Uterus (tissue), 4 donors: ENCODE results near the gene FIBP. TPM values are rescaled to one million over a fixed set of nuclear protein-coding genes. Genes with fewer than 3 reads are reported as not detected.

Source experiments
- DNase-seq, 2 donors: peaks; one replicate each; pipeline ENCODE4 v3.0.0-alpha.2; 2019 to 2020
- H3K27ac ChIP-seq, 2 donors: fragments of 200-600 bp; sonication (generic); 1 replicate in 1 of 2; 2 replicates in 1 of 2; pipeline ENCODE4 v1.5.1; 2016 to 2018
- H3K27me3 ChIP-seq, 2 donors: fragments of 200-600 bp; sonication (generic); one replicate each; pipeline ENCODE4 v1.5.1; 2018 to 2019; ENCODE audit warnings: control low read depth in 1 of 2
- H3K36me3 ChIP-seq, 2 donors: fragments of 200-600 bp; sonication (generic); one replicate each; pipeline ENCODE4 v1.5.1; 2019; ENCODE audit warnings: control low read depth in 1 of 2
- H3K4me1 ChIP-seq, 2 donors: fragments of 200-600 bp; sonication (generic); one replicate each; pipeline ENCODE4 v1.5.1; 2018 to 2019; ENCODE audit warnings: control low read depth in 1 of 2
- H3K4me3 ChIP-seq, 2 donors: fragments of 200-600 bp; sonication (generic); 1 replicate in 1 of 2; 2 replicates in 1 of 2; pipeline ENCODE4 v1.5.1; 2018 to 2019; ENCODE audit warnings: mild to moderate bottlenecking in 1 of 2
- H3K9me3 ChIP-seq, 2 donors: fragments of 200-600 bp; sonication (generic); one replicate each; pipeline ENCODE4 v1.5.1; 2019; ENCODE audit warnings: control low read depth in 1 of 2
- POLR2A ChIP-seq, 2 donors: fragments of 450-650 bp; IDR thresholded peaks; one replicate each; pipeline ENCODE4 v1.6.1; 2016; ENCODE audit warnings: antibody characterized with exemption in 2 of 2, mild to moderate bottlenecking in 1 of 2, moderate library complexity in 1 of 2
- intact Hi-C: fragments of 100-400 bp; cut with DNase I; formaldehyde crosslinking; loops from one replicate; pipeline ENCODE4 v1.15.1; 2023; ENCODE audit warnings: low total_unique reads
- total RNA-seq, 4 donors: library from RNA; depleted of rRNA in 3 of 4; stranded (reverse); fragments of >200 nt in 3 of 4; gene quantifications; one replicate each; pipeline versions ENCODE4 v1.1.0 to v1.2.4, GENCODE V29; 2014 to 2023
- TF ChIP-seq, protein P1 (sequence below), 4 experiments: fragments of 200-600 bp in 2 of 4; fragments of 450-650 bp in 2 of 4; sonication (generic) in 2 of 4; IDR thresholded peaks; one replicate each; pipeline ENCODE4 v1.5.1; 2016 to 2019; ENCODE audit warnings: antibody characterized with exemption in 4 of 4, mild to moderate bottlenecking in 2 of 4, moderate library complexity in 1 of 4
- donor health status: DM: yes; HTN: yes; CAD: no.

Gene FIBP
- total RNA-seq, 4 donors from 2014 or later: 39.7 to 239 (median 52.2) TPM

DNA sequence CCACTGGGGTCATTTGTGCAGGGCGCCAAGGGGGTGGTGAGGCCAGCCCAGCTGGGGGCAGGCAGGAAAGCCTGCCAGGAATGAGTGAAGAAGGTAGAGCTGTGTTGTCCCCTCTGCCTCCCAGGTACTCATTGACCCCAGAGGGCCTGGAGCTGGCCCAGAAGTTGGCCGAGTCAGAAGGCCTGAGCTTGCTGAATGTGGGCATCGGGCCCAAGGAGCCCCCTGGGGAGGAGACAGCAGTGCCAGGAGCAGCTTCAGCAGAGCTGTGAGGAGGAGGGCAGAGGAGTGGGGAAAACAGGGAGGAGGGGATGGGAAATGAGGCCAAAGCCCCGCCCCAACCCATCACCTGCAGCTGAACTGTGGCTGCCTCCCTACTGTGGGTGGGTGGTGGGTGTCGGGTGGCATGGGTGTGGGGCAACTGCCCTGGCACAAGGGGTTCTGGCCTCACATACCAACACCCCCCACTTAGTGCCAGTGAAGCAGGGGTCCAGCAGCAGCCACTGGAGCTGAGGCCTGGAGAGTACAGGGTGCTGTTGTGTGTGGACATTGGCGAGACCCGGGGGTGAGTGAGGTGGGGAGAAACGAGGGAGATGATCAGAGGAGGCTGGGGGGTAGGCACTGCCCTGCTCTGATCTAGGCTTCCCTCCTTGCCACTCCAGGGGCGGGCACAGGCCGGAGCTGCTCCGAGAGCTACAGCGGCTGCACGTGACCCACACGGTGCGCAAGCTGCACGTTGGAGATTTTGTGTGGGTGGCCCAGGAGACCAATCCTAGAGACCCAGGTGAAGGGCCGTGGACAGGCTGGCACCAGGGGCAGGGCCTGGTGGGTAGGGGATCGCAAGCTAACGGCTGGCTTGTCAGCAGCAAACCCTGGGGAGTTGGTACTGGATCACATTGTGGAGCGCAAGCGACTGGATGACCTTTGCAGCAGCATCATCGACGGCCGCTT, 25.1 kb downstream of the FIBP start:
- Histone ChIP-seq H3K9me3 (no peaks in the 10 kb centered on the region), H3K27me3 (no peaks in the 10 kb centered on the region), H3K36me3 (no peaks in the 10 kb centered on the region), H3K27ac (peak overlapping the region in 1 of 2 donors; percentile 18), H3K4me1 (peaks cover 6 to 7% of the 10 kb centered on the region in 2 donors), H3K4me3 (no peak overlapping the region)
- intact Hi-C loops: no loop called here
- peak; percentile 29 to 35 for DNase-seq
- TF ChIP-seq POLR2A (IDR thresholded peaks at IDR 0.05): no peak
- TF ChIP-seq, protein P1, sequence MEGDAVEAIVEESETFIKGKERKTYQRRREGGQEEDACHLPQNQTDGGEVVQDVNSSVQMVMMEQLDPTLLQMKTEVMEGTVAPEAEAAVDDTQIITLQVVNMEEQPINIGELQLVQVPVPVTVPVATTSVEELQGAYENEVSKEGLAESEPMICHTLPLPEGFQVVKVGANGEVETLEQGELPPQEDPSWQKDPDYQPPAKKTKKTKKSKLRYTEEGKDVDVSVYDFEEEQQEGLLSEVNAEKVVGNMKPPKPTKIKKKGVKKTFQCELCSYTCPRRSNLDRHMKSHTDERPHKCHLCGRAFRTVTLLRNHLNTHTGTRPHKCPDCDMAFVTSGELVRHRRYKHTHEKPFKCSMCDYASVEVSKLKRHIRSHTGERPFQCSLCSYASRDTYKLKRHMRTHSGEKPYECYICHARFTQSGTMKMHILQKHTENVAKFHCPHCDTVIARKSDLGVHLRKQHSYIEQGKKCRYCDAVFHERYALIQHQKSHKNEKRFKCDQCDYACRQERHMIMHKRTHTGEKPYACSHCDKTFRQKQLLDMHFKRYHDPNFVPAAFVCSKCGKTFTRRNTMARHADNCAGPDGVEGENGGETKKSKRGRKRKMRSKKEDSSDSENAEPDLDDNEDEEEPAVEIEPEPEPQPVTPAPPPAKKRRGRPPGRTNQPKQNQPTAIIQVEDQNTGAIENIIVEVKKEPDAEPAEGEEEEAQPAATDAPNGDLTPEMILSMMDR (IDR thresholded peaks at IDR 0.05): no peak

DNA sequence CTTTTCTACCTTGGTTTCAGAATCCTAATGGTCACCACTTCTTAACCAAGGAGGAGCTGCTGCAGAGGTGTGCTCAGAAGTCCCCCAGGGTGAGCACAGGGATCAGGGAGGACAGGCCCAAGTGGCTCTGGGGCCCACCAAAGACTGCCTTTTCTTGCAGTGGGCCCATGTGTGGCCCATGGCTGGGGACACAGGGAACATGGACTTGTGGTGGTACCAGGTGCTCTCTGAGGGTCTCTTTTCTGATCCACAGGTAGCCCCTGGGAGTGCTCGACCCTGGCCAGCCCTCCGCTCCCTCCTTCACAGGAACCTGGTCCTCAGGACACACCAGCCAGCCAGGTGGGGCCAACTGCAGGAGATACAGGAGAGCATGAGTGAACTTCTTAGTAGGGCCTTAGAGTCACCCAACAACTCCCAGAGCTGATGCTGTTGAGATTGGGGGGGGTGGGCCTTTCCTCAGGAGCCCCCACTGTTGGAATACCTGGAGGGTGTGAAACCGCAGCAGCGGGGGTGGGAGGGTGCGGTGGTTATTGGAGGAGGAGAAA, 26.0 kb downstream of the FIBP start:
- no peak overlapping the region for H3K4me3 ChIP-seq
- H3K4me1 ChIP-seq: peaks cover 6 to 7% of the 10 kb centered on the region in 2 donors
- no peaks in the 10 kb centered on the region for H3K9me3 ChIP-seq
- peak; percentile 17 to 25 for DNase-seq
- no peaks in the 10 kb centered on the region for H3K36me3 ChIP-seq
- H3K27me3 ChIP-seq: no peaks in the 10 kb centered on the region
- intact Hi-C loops: no loop called here
- TF ChIP-seq, protein P1 (IDR thresholded peaks at IDR 0.05): no peak
- TF ChIP-seq POLR2A (IDR thresholded peaks at IDR 0.05): no peak
- peak overlapping the region; percentile 98 to 99 for H3K27ac ChIP-seq

DNA sequence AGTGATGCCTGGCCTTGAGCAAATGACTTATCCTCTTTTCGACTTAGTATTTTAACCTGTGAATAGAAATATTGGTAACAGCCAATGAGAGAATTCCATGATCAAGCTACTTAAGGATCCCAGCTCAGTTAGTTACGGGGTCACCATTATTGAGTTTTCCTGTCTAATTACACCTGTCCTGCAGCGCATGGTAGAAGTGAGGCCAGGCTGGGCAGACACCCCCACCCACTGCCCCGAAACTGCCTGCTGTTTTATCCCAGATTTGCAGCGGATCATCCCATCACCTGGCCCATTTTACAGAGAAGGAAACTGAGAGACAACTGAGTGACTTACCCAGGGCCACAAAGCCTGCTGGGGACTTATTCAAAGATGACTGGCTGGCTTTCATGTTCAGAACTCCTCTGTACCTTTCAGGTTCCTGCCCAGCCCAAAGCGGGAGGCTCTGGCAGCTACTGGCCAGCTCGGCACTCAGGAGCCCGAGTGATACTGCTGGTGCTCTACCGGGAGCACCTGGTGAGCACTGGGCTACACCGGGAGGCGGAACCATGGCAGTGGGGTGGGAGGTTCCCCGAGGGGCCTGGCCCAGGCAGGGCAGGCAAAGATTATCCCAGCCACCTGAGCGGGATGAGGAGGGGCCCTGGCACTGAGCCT, 26.6 kb downstream of the FIBP start:
- TF ChIP-seq POLR2A (IDR thresholded peaks at IDR 0.05): no peak
- no peaks in the 10 kb centered on the region for H3K36me3 ChIP-seq
- peak; percentile 16 to 35 for DNase-seq
- H3K4me3 ChIP-seq: peak overlapping the region; percentile 92 to 99
- no peaks in the 10 kb centered on the region for H3K9me3 ChIP-seq
- intact Hi-C loops: no loop called here
- H3K27me3 ChIP-seq: no peaks in the 10 kb centered on the region
- peaks cover 7% of the 10 kb centered on the region in 2 donors for H3K4me1 ChIP-seq
- H3K27ac ChIP-seq: peak overlapping the region; percentile 98 to 99

DNA sequence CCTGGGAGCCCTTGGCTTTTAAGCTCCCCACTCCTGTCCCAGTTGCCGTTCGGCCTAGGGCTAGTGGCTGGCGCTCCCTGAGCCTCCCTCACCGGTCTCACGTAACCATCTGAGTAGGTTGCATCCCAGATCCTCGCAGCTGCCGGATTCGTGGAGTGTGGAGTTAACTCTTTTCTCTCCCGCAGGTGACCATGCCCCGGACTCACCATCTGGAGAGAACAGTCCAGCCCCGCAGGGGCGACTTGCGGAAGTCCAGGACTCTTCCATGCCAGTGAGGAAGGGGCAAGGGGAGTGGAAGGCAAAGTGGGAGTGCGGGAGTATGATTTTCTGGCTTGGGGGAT, 27.1 kb downstream of the FIBP start:
- DNase-seq: peak in 1 of 2 donors; percentile 45
- intact Hi-C loops: no loop called here

More for the DNA sequence above, 27.1 kb downstream of the FIBP start:
- H3K27me3 ChIP-seq: no peaks in the 10 kb centered on the region
- peaks cover 7 to 13% of the 10 kb centered on the region in 2 donors for H3K4me1 ChIP-seq
- H3K36me3 ChIP-seq: no peaks in the 10 kb centered on the region
- peak overlapping the region; percentile 92 to 99 for H3K4me3 ChIP-seq
- H3K9me3 ChIP-seq: no peaks in the 10 kb centered on the region
- TF ChIP-seq, protein P1 (IDR thresholded peaks at IDR 0.05): no peak
- TF ChIP-seq POLR2A (IDR thresholded peaks at IDR 0.05): no peak
- peak overlapping the region; percentile 98 to 99 for H3K27ac ChIP-seq
